K562 (cell line): ENCODE measurements around the gene EIF4G1. TPM values are rescaled to one million over a fixed set of nuclear protein-coding genes. Genes with fewer than 3 reads are reported as not detected.

Source experiments
- FIP1L1 ChIP-seq: fragments of 200-400 bp; formaldehyde crosslinking; IDR thresholded peaks from 2 replicates; pipeline ENCODE4 v1.6.1; 2018; ENCODE audit warnings: mild to moderate bottlenecking, low read depth, low read length; ENCODE audit not compliant: poor library complexity, severe bottlenecking
- FOSL1 ChIP-seq: fragments of 200-800 bp; sonication (Bioruptor generic); conservative IDR thresholded peaks from 2 replicates; pipeline ENCODE4 v1.6.1; 2016; ENCODE audit warnings: missing genetic modification characterization, missing compliant biosample characterization
- SMARCA4 ChIP-seq: fragments of 450-650 bp; IDR thresholded peaks from 2 replicates; pipeline ENCODE4 v1.6.1; 2016
- SP1 ChIP-seq: sonication (generic); formaldehyde crosslinking; IDR thresholded peaks from 2 replicates; pipeline ENCODE4 v1.8.1; 2022; ENCODE audit warnings: mild to moderate bottlenecking, missing genetic modification reagents
- ZBTB17 ChIP-seq: fragments of 450-650 bp; formaldehyde crosslinking; IDR thresholded peaks from 2 replicates; pipeline ENCODE4 v1.4.0; 2020; ENCODE audit warnings: mild to moderate bottlenecking
- polyA plus RNA-seq, 8 experiments: library from polyadenylated mRNA; depleted of rRNA in 4 of 8; stranded (reverse) in 5 of 8; unstranded in 3 of 8; fragments of >200 nt; fragmentation: Nextera tagmentation in 2 of 8; fragmentation: Illumina TruSeq in 1 of 8; extraction: Ambion mirVana in 2 of 8; extraction: Trizol in 1 of 8; gene quantifications; 2 replicates each; pipeline versions ENCODE4 v1.2.1 to v1.2.3, GENCODE V29; 2011 to 2014; ENCODE audit warnings: inconsistent platforms in 1 of 8, missing spikeins in 1 of 8
- total RNA-seq, 7 experiments: library from RNA; depleted of rRNA in 6 of 7; stranded (reverse); fragments of >200 nt in 6 of 7; fragmentation: Illumina TruSeq in 2 of 7; extraction: Trizol in 2 of 7; gene quantifications; 2 replicates each; pipeline versions ENCODE4 v1.2.1 to v1.2.3, GENCODE V29; 2011 to 2021; ENCODE audit warnings: low replicate concordance in 1 of 7
- TF ChIP-seq, protein P1 (sequence below): fragments of 250-450 bp; sonication (Bioruptor Pico); IDR thresholded peaks from 2 replicates; pipeline ENCODE4 v1.4.0; 2020; ENCODE audit warnings: borderline replicate concordance
- TF ChIP-seq, protein P2 (sequence below): fragments of 200-800 bp; sonication (Bioruptor generic); IDR thresholded peaks from 2 replicates; pipeline ENCODE4 v1.6.1; 2017; ENCODE audit warnings: missing genetic modification characterization, missing compliant biosample characterization
- TF ChIP-seq, protein P3 (sequence below): sonication (generic); formaldehyde crosslinking; IDR thresholded peaks from 2 replicates; pipeline ENCODE4 v1.4.0; 2020; ENCODE audit warnings: mild to moderate bottlenecking, missing genetic modification reagents

EIF4G1 gene
- total and polyA plus RNA-seq, 9 of the 15 experiments (the other 6 are each of a cell fraction or from before 2014, with no cell fraction given), result 4.6 to 505 (median 155) TPM

GRCh38 chr3:184348057-184348382 is 33.6 kb downstream of the EIF4G1 start (continued):
- TF ChIP-seq, protein P1, sequence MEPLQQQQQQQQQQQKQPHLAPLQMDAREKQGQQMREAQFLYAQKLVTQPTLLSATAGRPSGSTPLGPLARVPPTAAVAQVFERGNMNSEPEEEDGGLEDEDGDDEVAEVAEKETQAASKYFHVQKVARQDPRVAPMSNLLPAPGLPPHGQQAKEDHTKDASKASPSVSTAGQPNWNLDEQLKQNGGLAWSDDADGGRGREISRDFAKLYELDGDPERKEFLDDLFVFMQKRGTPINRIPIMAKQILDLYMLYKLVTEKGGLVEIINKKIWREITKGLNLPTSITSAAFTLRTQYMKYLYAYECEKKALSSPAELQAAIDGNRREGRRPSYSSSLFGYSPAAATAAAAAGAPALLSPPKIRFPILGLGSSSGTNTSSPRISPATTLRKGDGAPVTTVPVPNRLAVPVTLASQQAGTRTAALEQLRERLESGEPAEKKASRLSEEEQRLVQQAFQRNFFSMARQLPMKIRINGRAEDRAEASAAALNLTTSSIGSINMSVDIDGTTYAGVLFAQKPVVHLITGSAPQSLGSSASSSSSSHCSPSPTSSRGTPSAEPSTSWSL (CRISPR knock-in tag), result no peak
- 0 out of 2 replicates have a peak, but pooled peaks have one; percentile 46 for TF ChIP-seq FOSL1 (tag)
- TF ChIP-seq SP1 (CRISPR knock-in tag), result 0 out of 2 replicates have a peak, but pooled peaks have one; percentile 14
- TF ChIP-seq, protein P2, sequence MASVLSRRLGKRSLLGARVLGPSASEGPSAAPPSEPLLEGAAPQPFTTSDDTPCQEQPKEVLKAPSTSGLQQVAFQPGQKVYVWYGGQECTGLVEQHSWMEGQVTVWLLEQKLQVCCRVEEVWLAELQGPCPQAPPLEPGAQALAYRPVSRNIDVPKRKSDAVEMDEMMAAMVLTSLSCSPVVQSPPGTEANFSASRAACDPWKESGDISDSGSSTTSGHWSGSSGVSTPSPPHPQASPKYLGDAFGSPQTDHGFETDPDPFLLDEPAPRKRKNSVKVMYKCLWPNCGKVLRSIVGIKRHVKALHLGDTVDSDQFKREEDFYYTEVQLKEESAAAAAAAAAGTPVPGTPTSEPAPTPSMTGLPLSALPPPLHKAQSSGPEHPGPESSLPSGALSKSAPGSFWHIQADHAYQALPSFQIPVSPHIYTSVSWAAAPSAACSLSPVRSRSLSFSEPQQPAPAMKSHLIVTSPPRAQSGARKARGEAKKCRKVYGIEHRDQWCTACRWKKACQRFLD, result 0 out of 2 replicates have a peak, but pooled peaks have one; percentile 27
- no peak for TF ChIP-seq FIP1L1
- TF ChIP-seq, protein P3, sequence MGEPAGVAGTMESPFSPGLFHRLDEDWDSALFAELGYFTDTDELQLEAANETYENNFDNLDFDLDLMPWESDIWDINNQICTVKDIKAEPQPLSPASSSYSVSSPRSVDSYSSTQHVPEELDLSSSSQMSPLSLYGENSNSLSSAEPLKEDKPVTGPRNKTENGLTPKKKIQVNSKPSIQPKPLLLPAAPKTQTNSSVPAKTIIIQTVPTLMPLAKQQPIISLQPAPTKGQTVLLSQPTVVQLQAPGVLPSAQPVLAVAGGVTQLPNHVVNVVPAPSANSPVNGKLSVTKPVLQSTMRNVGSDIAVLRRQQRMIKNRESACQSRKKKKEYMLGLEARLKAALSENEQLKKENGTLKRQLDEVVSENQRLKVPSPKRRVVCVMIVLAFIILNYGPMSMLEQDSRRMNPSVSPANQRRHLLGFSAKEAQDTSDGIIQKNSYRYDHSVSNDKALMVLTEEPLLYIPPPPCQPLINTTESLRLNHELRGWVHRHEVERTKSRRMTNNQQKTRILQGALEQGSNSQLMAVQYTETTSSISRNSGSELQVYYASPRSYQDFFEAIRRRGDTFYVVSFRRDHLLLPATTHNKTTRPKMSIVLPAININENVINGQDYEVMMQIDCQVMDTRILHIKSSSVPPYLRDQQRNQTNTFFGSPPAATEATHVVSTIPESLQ (CRISPR knock-in tag), result 0 out of 2 replicates have a peak, but pooled peaks have one; percentile 48
- TF ChIP-seq SMARCA4, result 0 out of 2 replicates have a peak, but pooled peaks have one; percentile 7
- TF ChIP-seq ZBTB17 (CRISPR knock-in tag), result peak; percentile 89
